ENCODE measurements around the gene STRIP2. TPM values are rescaled to one million over a fixed set of nuclear protein-coding genes. Genes with fewer than 3 reads are reported as not detected.

Gene STRIP2
- total RNA-seq, 4 donors from 2014 or later, result 14.3 to 43.9 (median 24.7) TPM

DNA sequence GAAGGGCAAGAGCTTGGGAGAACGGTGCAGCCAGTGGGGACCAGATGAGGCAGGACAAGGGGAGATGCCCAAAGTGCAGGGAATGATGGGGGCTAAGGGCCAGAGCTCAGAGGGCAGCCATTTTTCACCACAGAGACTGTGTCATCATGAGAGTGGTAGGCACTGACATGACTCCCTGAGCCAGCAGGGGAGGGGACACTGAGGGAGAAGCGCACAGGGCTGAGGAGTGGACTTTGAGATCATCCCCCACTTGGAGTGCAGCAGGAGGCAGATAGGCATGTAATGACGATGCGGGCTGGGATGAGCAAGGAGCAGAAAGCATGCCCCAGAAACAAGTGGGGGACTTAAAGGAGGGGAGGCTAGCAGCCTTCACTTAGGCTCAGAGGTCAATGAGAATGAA is 62.9 kb downstream of the STRIP2 start:
- DNase-seq, result no peak
- in situ Hi-C loops (cut with MboI; ENCODE audit: low sequenced_read_pairs in 4 of 4) (loop anchor here in 1 of 4 donors (10.0 kb wide), 1 partner anchor 128 kb away; no protein-coding TSS in a partner anchor), intact Hi-C loops (cut with DNase I; ENCODE audit: low total_unique reads) (no loop called here)

DNA sequence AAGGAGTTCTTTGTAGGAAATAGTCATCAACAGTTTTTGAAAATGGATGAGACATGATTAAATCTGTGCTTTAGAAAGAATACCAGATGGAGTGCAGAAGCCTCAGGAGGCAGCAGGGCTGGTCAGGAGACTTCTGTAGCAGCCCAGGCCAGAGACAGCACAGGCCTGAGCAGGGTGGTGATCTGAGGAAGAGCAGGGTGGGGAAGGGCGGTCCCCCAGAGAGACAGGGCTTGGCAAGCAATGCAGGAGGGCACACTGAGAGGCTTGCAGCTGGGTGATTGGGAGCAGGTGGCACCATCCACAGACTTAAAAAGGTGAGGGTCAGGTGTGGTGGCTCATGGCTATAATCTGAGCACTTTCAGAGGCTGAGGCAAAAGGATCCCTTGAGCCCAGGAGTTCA is 63.8 kb downstream of the STRIP2 start:
- intact Hi-C loops (cut with DNase I; ENCODE audit: low total_unique reads) (no loop called here), in situ Hi-C loops (cut with MboI; ENCODE audit: low sequenced_read_pairs in 4 of 4) (loop anchor here in 1 of 4 donors (10.0 kb wide), 1 partner anchor 127 kb away; no protein-coding TSS in a partner anchor)
- TF ChIP-seq POLR2A (IDR thresholded peaks at IDR 0.05), result no peak
- no peak for TF ChIP-seq CTCF (IDR thresholded peaks at IDR 0.05 in 4 of 5, conservative IDR thresholded peaks at IDR 0.05 in 1 of 5)
- Histone ChIP-seq H3K36me3 (no peaks in the 10 kb centered on the region), H3K4me1 (peaks cover 0 to 5% of the 10 kb centered on the region in 2 donors), H3K9me3 (no peaks in the 10 kb centered on the region), H3K4me3 (no peak overlapping the region), H3K27ac (no peak overlapping the region), H3K27me3 (no peaks in the 10 kb centered on the region)
- ATAC-seq (no peak), DNase-seq (no peak)

More for the DNA sequence above, 62.9 kb downstream of the STRIP2 start:
- Histone ChIP-seq H3K36me3 (no peaks in the 10 kb centered on the region), H3K4me1 (no peaks in the 10 kb centered on the region), H3K4me3 (no peak overlapping the region), H3K9me3 (no peaks in the 10 kb centered on the region), H3K27me3 (no peaks in the 10 kb centered on the region), H3K27ac (no peak overlapping the region)
- no peak for TF ChIP-seq POLR2A (IDR thresholded peaks at IDR 0.05)
- no peak for TF ChIP-seq CTCF (IDR thresholded peaks at IDR 0.05 in 4 of 5, conservative IDR thresholded peaks at IDR 0.05 in 1 of 5)
- no peak for ATAC-seq

- Histone ChIP-seq H3K36me3 (no peaks in the 10 kb centered on the region), H3K4me1 (peaks cover 0 to 7% of the 10 kb centered on the region in 2 donors), H3K9me3 (no peaks in the 10 kb centered on the region), H3K27ac (no peak overlapping the region), H3K4me3 (no peak overlapping the region), H3K27me3 (no peaks in the 10 kb centered on the region)
- ATAC-seq (no peak), DNase-seq (no peak)
- intact Hi-C loops (cut with DNase I; ENCODE audit: low total_unique reads) (loop anchor here (10.0 kb wide), 1 partner anchor 145 kb away; no protein-coding TSS in a partner anchor), in situ Hi-C loops (cut with MboI; ENCODE audit: low sequenced_read_pairs in 4 of 4) (loop anchor here in 1 of 4 donors (10.0 kb wide), 1 partner anchor 125 kb away; no protein-coding TSS in a partner anchor)
- TF ChIP-seq POLR2A (IDR thresholded peaks at IDR 0.05) (no peak), CTCF (IDR thresholded peaks at IDR 0.05 in 4 of 5, conservative IDR thresholded peaks at IDR 0.05 in 1 of 5) (no peak)
Observed at GRCh38 chr7:129499999-129500398, 65.8 kb downstream of the STRIP2 start.

DNA sequence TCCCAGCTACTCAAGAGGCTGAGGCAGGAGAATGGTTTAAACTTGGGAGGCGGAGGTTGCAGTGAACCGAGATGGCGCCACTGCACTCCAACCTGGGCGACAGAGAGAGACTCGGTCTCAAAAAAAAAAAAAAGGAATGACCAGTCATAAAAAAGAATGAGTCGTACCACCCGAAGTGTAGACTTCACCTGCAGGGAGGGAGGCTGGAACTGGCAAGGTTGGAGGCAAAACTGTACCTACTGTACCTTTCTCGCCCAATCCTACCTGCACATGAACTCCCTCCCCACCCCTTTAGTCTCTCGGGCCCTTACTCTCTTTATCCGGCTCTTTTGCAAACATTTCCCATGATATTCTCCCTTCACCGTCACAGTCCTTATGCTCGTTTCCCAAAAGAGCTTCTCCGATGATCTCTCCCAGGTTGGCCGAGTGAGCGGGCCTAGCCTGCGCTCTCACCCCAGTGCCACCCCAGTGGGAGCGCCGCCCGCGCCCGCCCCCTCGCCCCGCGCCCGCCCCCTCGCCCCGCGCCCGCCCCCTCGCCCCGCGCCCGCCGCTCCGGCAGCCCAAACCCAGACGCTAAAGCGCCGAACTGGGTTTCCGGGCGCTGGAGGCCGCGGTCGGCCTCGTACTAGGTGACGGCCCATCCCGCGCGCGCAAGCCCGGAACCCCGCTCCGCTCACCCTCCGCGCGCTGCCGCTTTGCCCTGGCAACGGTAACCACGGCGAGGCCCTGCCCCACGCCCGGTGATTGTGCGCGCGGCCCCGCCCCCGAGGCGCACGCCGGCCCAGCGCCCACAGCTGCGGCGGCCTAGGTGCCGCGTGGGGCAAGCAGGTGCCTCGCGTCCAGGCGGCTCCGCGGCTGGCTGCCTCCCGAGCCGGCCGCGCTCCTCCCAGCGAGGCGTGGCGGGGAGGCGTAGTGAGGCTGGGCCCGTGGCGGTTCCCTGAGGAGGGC is 67.8 kb downstream of the STRIP2 start, which contains the start of gene SMKR1:
Gene SMKR1 (plus strand): TSS at position 772 of the 948 bp plus-strand sequence. CDS start 294 bp downstream, outside the sequence.
- H3K9me3 ChIP-seq, result no peaks in the 10 kb centered on the region
- H3K4me3 ChIP-seq, result peak within 1 kb of the TSS; percentile 48 to 66 (median 60)
- intact Hi-C loops (cut with DNase I; ENCODE audit: low total_unique reads), result loop anchor here (10.0 kb wide), 1 partner anchor 143 kb away; no protein-coding TSS in a partner anchor
- no peak within 1 kb of the TSS for H3K27ac ChIP-seq
- peak; percentile 17 to 28 for DNase-seq
- peaks cover 0 to 7% of the 10 kb centered on the region in 2 donors for H3K4me1 ChIP-seq
- TF ChIP-seq POLR2A (IDR thresholded peaks at IDR 0.05), result no peak
- TF ChIP-seq CTCF (IDR thresholded peaks at IDR 0.05 in 4 of 5, conservative IDR thresholded peaks at IDR 0.05 in 1 of 5), result no peak
- no peaks in the 10 kb centered on the region for H3K27me3 ChIP-seq
- in situ Hi-C loops (cut with MboI; ENCODE audit: low sequenced_read_pairs in 4 of 4), result no loop called here
- peak; percentile 62 to 69 for ATAC-seq
- H3K36me3 ChIP-seq, result no peaks in the 10 kb centered on the region

Data from gastrocnemius medialis (tissue), 4 donors.